COLO668 (cell line): ENCODE data around the gene ANK3.
A peak's percentile ranks its signal among the peaks of the same experiment; 100 is the strongest.

Source experiments
- DNase-seq: peaks from one replicate; lab custom pipeline; 2025; ENCODE audit not compliant: unreplicated experiment; lab: John Stamatoyannopoulos, UW

The ANK3 gene

DNA sequence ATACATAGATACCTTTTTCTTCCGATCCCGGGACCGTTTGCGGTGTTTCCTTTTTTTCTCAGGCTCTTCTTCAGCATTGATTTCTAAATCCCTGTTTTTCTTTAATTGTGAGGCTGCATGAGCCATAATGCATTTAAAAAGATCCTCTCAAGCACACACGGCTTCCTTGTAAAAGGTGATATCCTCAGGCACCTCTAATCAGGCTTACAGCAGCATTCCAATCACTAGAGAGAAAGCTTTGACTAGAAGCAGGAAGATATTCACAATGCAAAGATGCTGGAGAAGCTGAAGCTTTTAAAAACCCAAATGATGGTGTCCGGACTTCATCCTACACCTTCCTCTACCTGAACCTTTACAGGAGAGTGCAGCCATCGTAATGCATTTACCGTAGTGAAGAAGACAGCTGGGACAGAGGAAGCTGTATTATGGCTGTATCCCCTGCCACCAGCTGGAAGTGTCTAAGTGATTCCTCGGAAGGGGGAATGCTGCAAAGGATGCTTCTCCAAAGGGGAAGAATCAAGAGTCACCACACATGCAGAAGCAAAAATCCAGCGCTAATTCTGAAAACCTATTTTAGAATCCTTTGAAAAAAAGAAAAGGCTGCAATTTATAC is at the start of gene ANK3:
TSS of gene ANK3 (minus strand) at position 463 of the 613 bp plus-strand sequence. CDS start at position 126, 337 bp downstream.
- no peak for DNase-seq

DNA sequence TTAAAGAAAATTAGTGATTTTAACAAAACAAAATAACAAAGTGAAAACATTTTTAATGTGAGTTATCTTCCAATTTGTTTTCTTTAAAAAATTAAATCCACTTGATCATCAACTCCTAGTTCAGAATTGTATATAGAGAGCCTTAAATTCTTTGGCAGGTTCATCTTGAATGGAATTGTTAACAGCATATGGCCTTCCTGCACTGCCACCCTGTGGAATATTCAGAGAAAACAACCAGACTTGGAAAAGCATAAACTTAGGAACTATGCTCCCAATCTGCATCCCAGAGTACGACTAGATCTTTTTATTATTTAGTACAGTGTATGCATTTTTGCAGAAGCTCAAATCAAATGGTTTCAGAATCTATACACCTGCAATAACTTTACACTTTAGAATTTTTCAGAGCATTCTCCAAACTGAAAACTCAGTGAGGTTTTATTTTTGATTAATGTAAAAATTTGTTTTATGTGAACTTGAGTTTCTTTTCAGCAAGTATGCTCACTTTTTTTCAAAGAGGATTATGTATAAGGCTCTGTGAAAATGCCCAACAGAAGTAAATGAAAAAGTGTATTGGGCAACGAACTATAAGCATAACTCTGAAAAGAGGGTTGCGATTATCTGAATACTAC is 44.9 kb upstream of the ANK3 start:
- DNase-seq, result peak; percentile 26

DNA sequence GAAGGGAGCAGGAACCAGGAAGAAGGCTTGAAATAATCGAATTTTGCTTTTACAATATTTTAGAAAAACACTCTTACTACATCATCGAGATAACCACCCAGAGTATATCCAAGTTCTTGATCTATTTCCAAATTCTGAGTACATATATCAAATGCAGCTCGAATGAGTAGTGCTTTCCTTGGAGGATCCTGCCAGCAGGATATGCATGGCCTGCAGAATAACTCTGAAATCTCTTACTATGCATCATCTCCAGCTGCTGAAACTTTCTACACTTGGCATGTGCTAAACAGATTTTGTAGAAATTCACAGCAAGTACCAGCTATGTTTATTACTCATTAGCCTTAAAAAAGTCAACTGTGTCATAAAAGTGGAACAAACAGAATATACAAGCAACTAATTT is 44.0 kb upstream of the ANK3 start:
- no peak for DNase-seq

DNA sequence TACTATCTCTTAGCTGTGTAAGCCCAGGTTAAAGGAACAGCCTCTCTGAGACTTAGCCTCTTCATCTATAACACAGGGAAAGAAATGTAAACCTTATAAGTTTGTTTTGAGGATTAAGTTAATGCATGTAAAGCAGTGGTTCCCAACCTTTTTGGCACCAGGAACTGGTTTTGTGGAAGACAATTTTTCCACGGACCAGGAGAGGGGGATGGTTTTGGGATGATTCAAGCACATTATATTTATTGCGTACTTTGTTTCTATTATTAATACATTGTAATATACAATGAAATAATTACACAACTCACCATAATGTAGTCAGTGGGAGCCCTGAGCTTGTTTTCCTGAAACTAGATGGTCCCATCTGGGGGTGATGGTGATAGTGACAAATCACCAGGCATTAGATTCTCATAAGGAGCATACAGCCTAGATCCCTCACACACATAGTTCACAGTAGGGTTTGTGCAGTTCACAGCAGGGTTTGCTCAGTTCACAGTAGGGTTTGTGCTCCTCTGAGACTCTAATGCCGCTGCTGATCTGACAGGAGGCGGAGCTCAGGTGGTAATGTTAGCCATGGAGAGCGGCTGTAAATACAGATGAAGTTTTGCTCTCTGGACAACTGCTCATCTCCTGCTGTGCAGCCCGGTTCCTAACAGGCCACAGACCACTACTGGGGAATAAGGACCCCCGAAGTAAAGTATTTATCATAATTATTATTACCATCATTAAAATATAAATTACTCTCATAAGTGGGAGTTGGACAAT is 41.3 kb upstream of the ANK3 start:
- no peak for DNase-seq

DNA sequence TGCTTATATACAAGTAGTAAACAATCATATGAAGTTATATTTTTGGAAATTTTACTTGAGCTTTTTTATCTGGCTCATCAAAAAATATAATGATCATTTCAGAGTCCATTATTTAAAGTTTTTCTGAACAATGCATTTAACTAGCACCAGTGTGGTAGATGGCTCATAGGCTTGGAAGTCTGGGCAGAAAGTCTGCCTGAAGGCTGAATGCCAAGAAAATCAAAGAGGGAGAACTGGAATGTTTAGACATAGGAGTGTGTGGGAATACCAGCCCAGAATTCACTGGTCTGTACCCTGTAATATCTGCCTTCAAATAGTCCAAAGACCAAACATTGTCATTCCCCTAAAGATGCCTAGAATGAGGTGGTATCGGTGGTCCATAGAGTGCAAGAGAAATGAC is 40.3 kb upstream of the ANK3 start:
- DNase-seq, result no peak

DNA sequence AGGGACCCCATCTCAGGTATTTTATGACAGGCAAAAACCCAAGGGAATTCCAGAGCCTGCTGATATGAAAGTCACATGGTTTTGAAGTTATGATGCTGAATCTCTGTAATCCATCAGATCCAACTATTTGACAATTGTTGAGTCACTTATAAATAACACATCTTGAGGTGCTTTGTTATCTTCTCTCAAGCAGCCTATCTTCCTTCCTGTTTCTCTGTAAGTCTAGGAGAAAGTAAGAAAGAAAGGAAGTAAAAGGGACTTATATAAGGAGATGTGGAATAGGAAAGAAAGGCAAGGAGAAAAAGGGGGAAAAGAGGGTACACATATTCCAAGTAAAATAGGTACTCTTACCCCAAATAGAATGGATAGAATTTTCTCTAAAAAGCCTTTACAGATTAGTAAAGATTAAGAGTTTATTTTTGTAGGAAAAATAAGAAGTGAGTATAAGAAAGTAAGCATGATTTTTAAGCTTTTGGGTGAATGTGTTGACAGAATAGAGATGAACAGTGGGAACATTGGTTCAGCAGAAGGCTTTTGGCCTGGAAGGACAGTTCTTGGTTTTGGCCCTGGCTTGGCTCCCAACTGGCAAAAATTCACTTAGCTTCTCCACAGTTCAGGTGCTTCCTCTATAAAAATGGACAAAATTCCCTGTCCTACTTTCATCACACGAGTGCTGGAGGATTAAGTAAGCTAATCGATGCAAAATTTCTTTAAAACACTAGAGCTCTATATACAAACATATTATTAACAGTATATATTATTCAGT is 39.6 kb upstream of the ANK3 start:
- no peak for DNase-seq

DNA sequence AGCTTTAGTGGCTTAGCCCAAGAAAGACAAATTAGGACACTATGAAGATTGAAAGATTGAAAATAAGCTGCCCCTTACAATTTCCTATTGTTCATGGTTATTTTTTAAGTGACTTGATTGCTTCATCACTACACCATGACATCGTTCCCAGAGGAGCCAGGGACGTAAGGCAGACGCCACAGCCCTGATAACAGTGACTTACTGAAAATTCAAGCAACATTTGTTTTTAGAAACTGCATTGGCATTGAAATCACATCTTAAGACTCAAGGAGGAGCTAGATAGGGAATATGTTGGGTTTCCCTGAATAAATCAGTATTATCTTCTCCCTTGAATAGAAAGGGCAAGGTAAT is 38.7 kb upstream of the ANK3 start:
- DNase-seq, result no peak

DNA sequence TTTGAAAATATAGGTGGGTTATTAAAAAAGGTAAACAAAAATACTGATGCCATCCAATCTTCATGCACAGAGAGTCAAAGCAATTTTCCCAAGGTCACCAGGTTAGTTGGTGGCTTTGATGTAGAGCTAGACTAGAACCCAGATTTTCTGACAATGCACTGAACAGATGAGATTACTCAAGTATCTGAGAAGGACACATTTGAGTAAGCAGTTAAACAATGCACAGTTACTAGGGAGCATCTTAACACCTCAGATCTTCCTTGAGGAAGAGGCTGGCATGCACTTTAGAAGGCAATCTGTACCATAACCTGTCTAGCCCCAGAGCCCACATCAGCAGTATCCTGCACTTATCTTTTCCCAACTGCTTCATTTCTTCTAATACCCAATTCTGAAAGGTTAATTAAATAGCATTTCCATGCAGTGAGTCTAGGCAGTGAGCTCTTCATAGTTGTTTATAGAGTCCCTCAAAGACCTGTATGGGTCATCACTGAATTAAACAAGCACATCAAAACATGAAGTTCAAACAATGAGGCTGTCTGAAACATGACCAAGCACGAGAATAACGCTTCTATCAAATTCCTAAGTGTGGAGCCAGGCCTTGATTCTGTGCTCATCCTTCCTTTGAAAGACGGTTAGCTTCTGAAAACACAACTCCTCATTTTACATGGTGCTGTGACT is 38.2 kb upstream of the ANK3 start:
- DNase-seq, result no peak

DNA sequence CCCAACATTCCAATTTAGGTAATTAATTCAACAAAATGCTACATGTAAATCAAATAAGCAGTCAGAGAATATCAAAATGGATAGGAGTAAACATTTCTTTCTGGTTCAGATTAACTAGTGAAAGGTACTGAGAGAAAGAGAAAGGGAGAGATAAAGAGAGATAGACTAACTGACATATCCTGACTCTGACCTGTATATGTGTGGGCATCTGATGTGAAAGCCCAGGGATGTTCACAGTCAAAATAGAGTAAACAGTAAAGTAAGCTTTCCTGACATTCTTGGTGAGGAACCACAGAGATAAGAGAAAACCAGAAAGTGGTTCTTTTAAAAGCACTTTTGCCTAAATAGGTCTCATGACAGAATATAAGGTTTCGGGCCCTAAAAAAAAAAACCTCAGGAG is 37.5 kb upstream of the ANK3 start:
- DNase-seq, result no peak

DNA sequence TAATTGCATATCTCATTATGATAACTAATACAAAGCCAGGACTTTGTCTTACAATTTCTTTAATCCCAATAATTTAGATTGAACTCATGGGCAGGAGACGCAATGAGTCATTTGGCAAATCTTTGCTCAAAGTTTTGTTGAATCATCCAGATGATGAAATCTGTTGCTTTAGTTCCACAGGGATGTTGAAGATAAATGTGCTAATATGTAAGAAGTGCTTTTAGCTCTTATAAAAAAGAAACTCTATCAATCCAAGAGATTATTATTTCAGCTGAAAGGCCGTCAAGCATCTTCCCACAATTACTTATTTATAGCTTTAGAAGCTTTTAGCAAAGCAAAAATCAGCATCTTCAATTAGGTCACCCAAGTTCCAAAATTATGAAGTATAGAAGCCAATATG is 36.8 kb upstream of the ANK3 start:
- no peak for DNase-seq

DNA sequence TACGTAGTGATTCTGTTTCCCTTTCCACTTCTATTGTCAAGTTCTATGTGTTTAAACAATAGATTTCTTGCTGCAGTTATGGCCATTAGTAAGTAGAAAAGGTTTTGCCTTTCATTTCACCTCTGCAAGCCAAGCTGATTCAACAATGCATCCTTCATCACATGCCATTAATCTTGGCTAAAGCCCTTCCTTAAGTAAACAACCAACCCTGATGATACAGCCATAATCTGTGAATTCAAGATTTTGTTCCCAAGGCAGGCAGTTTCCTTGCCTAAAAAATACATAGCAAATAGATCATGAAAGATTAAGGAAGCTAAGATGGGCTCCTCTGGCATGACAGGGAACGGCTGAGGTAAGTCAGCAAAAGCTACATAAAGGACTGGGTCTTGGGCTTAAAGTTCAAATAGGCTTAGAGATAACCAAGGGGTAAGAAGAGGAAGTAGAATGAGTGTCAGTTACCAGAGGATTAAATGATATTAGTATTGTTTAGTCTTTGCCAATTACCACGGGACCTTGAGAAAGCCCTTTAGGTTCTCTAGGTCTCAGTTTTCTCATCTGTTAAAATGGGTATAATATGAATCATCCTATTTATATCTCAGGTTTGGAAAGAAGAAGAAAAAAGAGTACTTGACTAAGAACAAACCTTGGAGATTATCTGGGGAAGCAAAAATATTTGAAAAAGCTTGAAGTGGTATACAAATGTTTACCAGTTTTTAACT is 35.9 kb upstream of the ANK3 start:
- no peak for DNase-seq

DNA sequence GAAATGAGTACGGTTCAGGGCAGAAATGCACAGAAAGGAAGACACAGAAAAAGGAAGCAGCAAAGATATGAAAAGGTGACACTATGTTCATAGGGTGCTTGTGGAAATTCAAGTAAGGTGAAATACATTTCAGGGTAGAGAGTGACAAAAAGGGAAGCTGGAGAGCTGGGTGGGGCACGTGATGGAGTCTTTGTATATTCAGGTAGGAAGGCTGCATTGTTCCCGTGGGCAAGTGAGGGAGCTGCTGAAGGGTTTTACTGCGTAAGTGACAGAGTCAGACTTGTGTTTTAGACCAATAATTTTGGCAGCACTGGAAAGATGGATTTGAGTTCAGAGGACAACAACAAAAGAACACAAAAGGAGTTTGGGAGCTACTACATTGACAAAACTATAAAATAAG is 35.3 kb upstream of the ANK3 start:
- peak; percentile 0 for DNase-seq

DNA sequence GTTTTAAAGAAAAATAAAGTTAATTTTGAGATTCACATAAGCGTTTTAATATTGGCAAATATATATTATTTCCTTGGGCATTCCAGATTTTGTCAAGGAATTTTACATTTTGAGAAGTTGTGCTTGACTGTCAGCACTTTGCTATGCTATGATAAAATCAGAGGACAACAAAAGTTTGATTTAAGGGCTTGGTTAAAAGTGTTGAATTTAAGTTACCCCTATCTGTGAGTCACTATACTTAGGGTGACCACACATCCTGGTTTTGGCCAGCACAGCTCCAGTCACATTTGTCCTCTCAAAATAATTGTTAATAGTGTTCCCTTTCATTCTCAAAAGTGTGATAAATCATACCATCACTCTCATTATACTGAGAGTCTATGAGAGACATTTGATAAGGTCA is 34.2 kb upstream of the ANK3 start:
- DNase-seq, result no peak

DNA sequence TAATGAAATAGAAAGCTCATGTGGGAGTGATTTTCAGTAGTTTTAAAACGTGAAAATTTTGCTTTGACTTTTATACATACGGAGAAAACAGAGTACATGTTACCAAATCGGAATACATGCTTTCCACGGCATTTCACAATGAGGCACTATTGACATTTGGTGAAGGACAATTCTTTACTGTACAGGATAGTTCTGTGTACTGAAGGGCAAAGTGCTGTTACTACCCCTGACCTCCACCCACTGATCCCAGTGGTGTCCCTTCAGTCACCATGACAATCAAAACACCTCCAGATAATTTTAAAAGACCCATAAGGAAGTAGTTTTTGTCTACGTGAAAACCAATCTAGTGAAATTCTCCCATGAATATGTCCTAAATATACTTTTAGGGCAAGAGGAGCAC is 33.1 kb upstream of the ANK3 start:
- no peak for DNase-seq

DNA sequence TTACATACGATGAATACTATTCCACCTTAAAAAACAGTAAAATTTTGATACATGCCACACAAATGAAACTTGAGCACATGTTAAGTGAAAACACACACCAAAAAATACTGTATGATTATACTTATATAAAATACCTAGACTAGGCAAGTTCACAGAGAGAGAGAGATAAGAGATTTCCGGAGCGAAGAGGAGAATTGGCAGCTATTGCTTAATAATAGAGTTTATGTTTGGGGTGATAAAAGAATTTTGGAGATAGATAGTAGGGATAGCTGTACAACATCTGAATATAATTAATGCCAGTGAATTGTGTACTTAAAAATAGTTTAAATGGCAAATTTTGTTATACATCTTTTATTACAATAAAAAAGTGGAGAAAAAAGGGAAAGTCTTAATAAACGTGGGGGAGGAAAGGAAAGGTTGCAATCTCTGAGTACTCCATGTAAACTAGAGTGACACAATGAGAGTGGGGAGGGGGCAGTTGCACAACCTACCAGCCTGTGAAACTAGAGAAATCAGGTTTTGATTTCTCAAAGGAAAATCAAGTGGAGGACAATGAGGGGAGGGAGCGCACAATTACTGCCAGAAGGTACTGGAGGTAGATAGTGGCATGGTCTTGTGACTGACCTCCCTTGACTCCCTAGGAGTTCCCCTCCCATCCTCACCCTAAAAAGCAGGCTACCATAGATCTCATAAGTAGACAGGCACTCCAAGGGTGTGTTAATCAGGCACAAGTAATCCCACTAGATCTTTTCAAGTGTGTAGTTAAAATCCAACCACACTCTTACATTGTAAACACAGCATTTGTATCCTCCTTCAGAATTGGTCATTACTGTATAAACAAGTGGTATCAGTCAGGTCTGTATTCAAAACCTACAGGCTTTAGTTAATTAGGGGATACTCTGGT is 31.6 kb upstream of the ANK3 start:
- no peak for DNase-seq

DNA sequence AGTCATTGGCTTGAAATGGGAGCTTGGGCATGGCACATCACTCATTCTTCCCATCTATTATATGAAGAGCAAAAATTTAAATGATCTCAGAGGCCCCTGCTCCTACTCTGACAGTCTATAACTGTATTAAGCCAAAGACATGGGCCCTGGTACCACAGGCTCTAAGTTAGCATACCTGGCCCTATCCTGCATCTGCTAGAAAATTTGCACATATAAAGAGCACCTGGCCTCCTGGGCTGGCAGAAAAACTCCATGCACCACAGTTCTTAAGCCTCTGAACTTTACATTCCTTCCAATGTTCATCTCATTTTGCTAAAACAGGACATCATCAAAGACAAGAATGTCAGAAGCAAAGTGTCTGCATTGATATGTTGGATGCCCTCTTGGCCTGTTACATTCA is 29.6 kb upstream of the ANK3 start:
- DNase-seq, result no peak

DNA sequence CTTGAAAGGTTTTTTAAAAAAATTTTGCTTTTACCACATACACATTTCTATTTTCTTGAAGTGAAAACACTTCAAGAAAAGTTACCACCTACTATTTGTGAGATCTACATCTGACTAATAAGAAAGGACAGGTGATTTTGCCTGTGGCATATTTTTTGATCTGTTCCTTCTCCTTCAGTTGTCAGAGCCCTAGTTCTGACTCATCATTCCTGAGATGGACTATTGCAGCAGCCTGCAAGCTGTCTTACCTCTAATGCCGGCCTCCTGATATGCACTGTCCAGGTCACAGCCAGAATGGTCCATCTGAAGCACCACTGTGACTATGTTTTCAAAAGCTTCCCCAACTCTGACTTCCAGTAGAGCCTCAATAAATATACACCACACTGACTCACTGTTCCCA is 28.2 kb upstream of the ANK3 start:
- DNase-seq, result no peak

DNA sequence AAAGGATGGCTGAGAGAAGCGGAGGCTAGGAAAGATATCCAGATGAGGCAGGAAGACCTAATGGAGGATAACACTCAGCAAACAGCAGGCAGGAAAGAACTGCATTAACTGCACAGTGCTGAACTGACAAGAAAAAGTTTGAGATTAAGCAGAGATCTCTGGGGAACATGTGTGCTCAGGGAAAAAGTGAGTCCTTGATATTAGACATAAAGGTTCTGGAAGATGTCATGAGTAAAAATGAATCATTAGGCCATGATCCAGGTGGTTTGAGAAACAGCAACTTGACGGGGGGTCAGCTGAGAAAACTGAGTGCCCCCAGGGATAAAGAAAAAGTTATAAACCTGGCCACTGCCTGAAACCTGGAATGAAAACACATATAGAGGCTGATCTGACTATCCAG is 27.3 kb upstream of the ANK3 start:
- no peak for DNase-seq

DNA sequence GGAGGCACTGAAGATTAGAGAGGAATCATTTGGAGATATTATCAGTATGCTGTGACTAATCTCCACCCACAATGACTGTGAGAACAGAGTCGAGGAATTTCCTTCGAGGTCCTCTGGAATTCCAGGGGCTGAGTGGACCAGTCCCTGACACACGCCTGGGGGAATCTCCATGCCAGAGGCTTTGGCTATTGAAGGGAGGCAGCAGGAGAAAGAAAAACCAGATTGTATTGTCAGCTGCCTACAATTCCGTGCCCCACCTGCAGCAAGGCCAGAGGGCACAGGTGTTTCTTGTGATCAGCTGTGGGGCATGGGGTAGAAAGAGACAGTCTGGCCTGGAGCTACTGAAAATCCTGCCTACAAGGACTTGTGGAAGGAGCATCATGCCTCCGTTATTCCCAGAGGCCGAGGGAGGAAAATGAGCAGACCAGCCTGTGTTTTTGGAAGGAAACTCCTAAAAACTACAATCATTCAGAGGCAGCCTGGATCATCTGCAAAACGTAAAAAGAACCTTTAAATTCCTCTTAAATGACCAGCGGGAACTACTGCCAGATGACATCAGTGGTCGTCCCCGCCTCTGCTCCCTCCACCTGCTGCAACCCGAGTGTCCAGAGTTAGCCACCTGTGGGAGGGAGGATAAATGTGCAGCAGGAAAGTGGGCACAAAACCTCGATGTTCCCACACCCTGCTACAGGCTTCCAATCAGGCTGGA is 25.4 kb upstream of the ANK3 start:
- peak; percentile 10 for DNase-seq
